GM23338 (cell line): ENCODE results near the gene IBA57. TPM values are rescaled to one million over a fixed set of nuclear protein-coding genes. Genes with fewer than 3 reads are reported as not detected.

Source experiments
- ATAC-seq: fragments of 200-7000 bp; cut with Tn5 transposase; 3 replicates; pipeline ENCODE4 v1.9.1; 2020
- DNase-seq: peaks from one replicate; pipeline ENCODE4 v3.0.0-alpha.2; 2015; ENCODE audit warnings: low spot score
- H2AFZ ChIP-seq: fragments of 200-600 bp; sonication (generic); 2 replicates; pipeline ENCODE4 v1.8.0; 2016; ENCODE audit warnings: antibody characterized with exemption, mild to moderate bottlenecking, moderate library complexity
- H3F3A ChIP-seq: fragments of 200-600 bp; sonication (generic); replicated peaks from 2 replicates; pipeline ENCODE4 v1.8.0; 2017; ENCODE audit warnings: antibody characterized with exemption, mixed run types, low read depth
- H3K27ac ChIP-seq: fragments of 200-600 bp; sonication (generic); 2 replicates; pipeline ENCODE4 v1.6.1; 2016; ENCODE audit warnings: low read depth
- H3K27me3 ChIP-seq: fragments of 200-600 bp; sonication (generic); 2 replicates; pipeline ENCODE4 v1.8.0; 2016; ENCODE audit warnings: mild to moderate bottlenecking, mixed run types, moderate library complexity; ENCODE audit not compliant: insufficient read depth
- H3K36me3 ChIP-seq: fragments of 200-600 bp; sonication (generic); 2 replicates; pipeline ENCODE4 v1.8.0; 2016; ENCODE audit warnings: mild to moderate bottlenecking; ENCODE audit not compliant: insufficient read depth
- H3K4me1 ChIP-seq: fragments of 200-600 bp; sonication (generic); 2 replicates; pipeline ENCODE4 v1.8.0; 2016; ENCODE audit warnings: mild to moderate bottlenecking, moderate library complexity; ENCODE audit not compliant: insufficient read depth
- H3K4me2 ChIP-seq: fragments of 200-600 bp; sonication (generic); 2 replicates; pipeline ENCODE4 v1.7.1; 2017; ENCODE audit warnings: mixed run types
- H3K4me3 ChIP-seq: fragments of 200-600 bp; sonication (generic); 2 replicates; pipeline ENCODE4 v1.6.1; 2016; ENCODE audit warnings: mixed run types
- H3K79me2 ChIP-seq: fragments of 200-600 bp; sonication (generic); replicated peaks from 2 replicates; pipeline ENCODE4 v1.8.0; 2017; ENCODE audit warnings: mild to moderate bottlenecking; ENCODE audit not compliant: insufficient read depth
- H3K9me2 ChIP-seq: fragments of 200-600 bp; sonication (generic); 2 replicates; pipeline ENCODE4 v1.8.0; 2017; ENCODE audit not compliant: insufficient read depth
- H4K20me1 ChIP-seq: fragments of 200-600 bp; sonication (generic); replicated peaks from 2 replicates; pipeline ENCODE4 v1.8.0; 2017; ENCODE audit warnings: mild to moderate bottlenecking; ENCODE audit not compliant: insufficient read depth
- H3K27ac Mint-ChIP-seq: 2 replicates; pipeline ENCODE4 v1.8.0; 2020; ENCODE audit warnings: inconsistent platforms, mild to moderate bottlenecking, moderate library complexity, mixed read lengths
- H3K27me3 Mint-ChIP-seq: 3 replicates; pipeline ENCODE4 v1.8.0; 2022; ENCODE audit warnings: low read depth, mild to moderate bottlenecking, moderate library complexity, mixed read lengths, inconsistent platforms; ENCODE audit not compliant: insufficient read depth, poor library complexity
- H3K36me3 Mint-ChIP-seq: 3 replicates; pipeline ENCODE4 v1.8.0; 2021; ENCODE audit warnings: low read depth, mild to moderate bottlenecking, inconsistent platforms, moderate library complexity, mixed read lengths
- H3K4me1 Mint-ChIP-seq: 3 replicates; pipeline ENCODE4 v1.8.0; 2020; ENCODE audit warnings: mild to moderate bottlenecking, inconsistent platforms, mixed read lengths
- H3K4me3 Mint-ChIP-seq: 3 replicates; pipeline ENCODE4 v1.8.0; 2021; ENCODE audit warnings: moderate library complexity, mild to moderate bottlenecking, inconsistent platforms, mixed read lengths
- H3K9me3 Mint-ChIP-seq: 3 replicates; pipeline ENCODE4 v1.8.0; 2020; ENCODE audit warnings: moderate library complexity, mild to moderate bottlenecking, inconsistent platforms, mixed read lengths
- CREB1 ChIP-seq: fragments of 250-450 bp; sonication (Bioruptor Pico); IDR thresholded peaks from 2 replicates; pipeline ENCODE4 v1.5.0; 2020; ENCODE audit warnings: low read depth, mild to moderate bottlenecking, moderate library complexity
- EZH2 ChIP-seq: fragments of 200-600 bp; sonication (generic); IDR thresholded peaks from one replicate; pipeline ENCODE4 v1.8.0; 2017; ENCODE audit warnings: antibody characterized with exemption, mild to moderate bottlenecking, low read depth; ENCODE audit not compliant: unreplicated experiment
- EZH2phosphoT487 ChIP-seq: fragments of 200-600 bp; sonication (generic); IDR thresholded peaks from one replicate; pipeline ENCODE4 v1.8.1; 2018; ENCODE audit warnings: antibody characterized with exemption; ENCODE audit not compliant: unreplicated experiment
- JUNB ChIP-seq: IDR thresholded peaks from one replicate; pipeline ENCODE4 v1.6.1; 2016; ENCODE audit warnings: antibody characterized with exemption; ENCODE audit not compliant: unreplicated experiment
- NANOG ChIP-seq: IDR thresholded peaks from 2 replicates; pipeline ENCODE4 v1.6.1; 2016; ENCODE audit warnings: antibody characterized with exemption, borderline replicate concordance
- POLR2AphosphoS5 ChIP-seq: IDR thresholded peaks from 2 replicates; pipeline ENCODE4 v1.6.1; 2016; ENCODE audit warnings: antibody characterized with exemption, low read depth
- REST ChIP-seq: IDR thresholded peaks from one replicate; pipeline ENCODE4 v1.6.1; 2018; ENCODE audit warnings: antibody characterized with exemption; ENCODE audit not compliant: unreplicated experiment
- STAT1 ChIP-seq: IDR thresholded peaks from one replicate; pipeline ENCODE4 v1.6.1; 2016; ENCODE audit warnings: antibody characterized with exemption; ENCODE audit not compliant: unreplicated experiment
- ZNF114 ChIP-seq: fragments of 250-450 bp; sonication (Bioruptor Pico); IDR thresholded peaks from 2 replicates; pipeline ENCODE4 v1.5.0; 2020; ENCODE audit warnings: mild to moderate bottlenecking, moderate library complexity
- ZNF331 ChIP-seq: fragments of 250-450 bp; sonication (Bioruptor Pico); IDR thresholded peaks from 2 replicates; pipeline ENCODE4 v1.5.0; 2020; ENCODE audit warnings: low read depth, mild to moderate bottlenecking, moderate library complexity
- polyA plus RNA-seq: library from polyadenylated mRNA; unstranded; fragments of >200 nt; fragmentation: Nextera tagmentation; extraction: Ambion mirVana; gene quantifications from 2 replicates; pipeline ENCODE4 v1.2.1, GENCODE V29; 2016
- total RNA-seq: library from RNA; depleted of rRNA; stranded (reverse); fragments of >200 nt; shearing (Covaris generic); gene quantifications from 2 replicates; pipeline ENCODE4 v1.2.3, GENCODE V29; 2014
- TF ChIP-seq, protein P1 (sequence below): fragments of 250-450 bp; sonication (Bioruptor Pico); IDR thresholded peaks from 2 replicates; pipeline ENCODE4 v1.5.0; 2020; ENCODE audit warnings: mild to moderate bottlenecking, moderate library complexity
- TF ChIP-seq, protein P2 (sequence below), 2 experiments: fragments of 200-600 bp in 1 of 2; sonication (generic) in 1 of 2; conservative IDR thresholded peaks; 2 replicates each; pipeline versions ENCODE4 v1.5.1 to v1.6.1; 2016 to 2017; ENCODE audit warnings: antibody characterized with exemption in 2 of 2, low read depth in 2 of 2, mild to moderate bottlenecking in 2 of 2, moderate library complexity in 1 of 2
- TF ChIP-seq, protein P3 (sequence below): IDR thresholded peaks from 2 replicates; pipeline ENCODE4 v1.6.1; 2016; ENCODE audit warnings: antibody characterized with exemption

Gene IBA57
- total and polyA plus RNA-seq, 2 experiments from 2014 or later, result 1.1 to 10.3 TPM

DNA sequence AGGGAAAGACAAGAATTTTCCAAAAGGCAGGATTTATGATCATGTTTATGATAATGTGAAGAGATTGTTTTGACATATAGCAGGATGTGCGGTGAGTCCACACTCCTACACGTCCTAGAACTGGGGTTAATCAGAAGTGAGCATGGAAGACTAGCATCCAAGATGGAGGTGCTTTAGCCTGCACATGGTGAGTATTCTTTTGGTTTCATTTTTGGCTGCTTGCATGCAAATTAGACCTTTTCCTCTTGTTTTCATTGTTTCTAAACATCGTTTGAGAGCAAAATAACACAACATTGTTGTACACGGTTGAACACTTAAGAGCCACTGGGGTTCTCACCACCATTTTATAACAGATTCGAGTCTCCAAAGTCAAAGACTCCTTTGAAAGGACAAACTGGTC, 40.4 kb upstream of the IBA57 start:
- Mint-ChIP-seq H3K36me3 (no peaks in the 10 kb centered on the region), H3K4me1 (no peaks in the 10 kb centered on the region; the same call in 2 of the 3 replicates), H3K27ac (no peak overlapping the region), H3K9me3 (peaks cover 6% of the 10 kb centered on the region; the same call in 2 of the 3 replicates), H3K27me3 (peaks cover 16% of the 10 kb centered on the region), H3K4me3 (no peak overlapping the region)
- Histone ChIP-seq H2AFZ (no peak overlapping the region), H3K9me2 (no peaks in the 10 kb centered on the region; the same call in 1 of the 2 replicates), H3K4me2 (no peak overlapping the region), H3K4me3 (no peak overlapping the region), H3K79me2 (no peaks in the 10 kb centered on the region), H3K36me3 (no peaks in the 10 kb centered on the region), H3F3A (no peaks in the 10 kb centered on the region), H3K4me1 (no peaks in the 10 kb centered on the region), H4K20me1 (no peaks in the 10 kb centered on the region), H3K27me3 (peaks cover 49% of the 10 kb centered on the region), H3K27ac (no peak overlapping the region)
- ATAC-seq (no peak), DNase-seq (no peak)
- TF ChIP-seq STAT1 (no peak), NANOG (no peak), EZH2 (no peak), ZNF114 (CRISPR knock-in tag) (no peak), ZNF331 (CRISPR knock-in tag) (no peak), EZH2phosphoT487 (no peak), CREB1 (no peak), JUNB (no peak), REST (no peak), POLR2AphosphoS5 (no peak)
- TF ChIP-seq, protein P1, sequence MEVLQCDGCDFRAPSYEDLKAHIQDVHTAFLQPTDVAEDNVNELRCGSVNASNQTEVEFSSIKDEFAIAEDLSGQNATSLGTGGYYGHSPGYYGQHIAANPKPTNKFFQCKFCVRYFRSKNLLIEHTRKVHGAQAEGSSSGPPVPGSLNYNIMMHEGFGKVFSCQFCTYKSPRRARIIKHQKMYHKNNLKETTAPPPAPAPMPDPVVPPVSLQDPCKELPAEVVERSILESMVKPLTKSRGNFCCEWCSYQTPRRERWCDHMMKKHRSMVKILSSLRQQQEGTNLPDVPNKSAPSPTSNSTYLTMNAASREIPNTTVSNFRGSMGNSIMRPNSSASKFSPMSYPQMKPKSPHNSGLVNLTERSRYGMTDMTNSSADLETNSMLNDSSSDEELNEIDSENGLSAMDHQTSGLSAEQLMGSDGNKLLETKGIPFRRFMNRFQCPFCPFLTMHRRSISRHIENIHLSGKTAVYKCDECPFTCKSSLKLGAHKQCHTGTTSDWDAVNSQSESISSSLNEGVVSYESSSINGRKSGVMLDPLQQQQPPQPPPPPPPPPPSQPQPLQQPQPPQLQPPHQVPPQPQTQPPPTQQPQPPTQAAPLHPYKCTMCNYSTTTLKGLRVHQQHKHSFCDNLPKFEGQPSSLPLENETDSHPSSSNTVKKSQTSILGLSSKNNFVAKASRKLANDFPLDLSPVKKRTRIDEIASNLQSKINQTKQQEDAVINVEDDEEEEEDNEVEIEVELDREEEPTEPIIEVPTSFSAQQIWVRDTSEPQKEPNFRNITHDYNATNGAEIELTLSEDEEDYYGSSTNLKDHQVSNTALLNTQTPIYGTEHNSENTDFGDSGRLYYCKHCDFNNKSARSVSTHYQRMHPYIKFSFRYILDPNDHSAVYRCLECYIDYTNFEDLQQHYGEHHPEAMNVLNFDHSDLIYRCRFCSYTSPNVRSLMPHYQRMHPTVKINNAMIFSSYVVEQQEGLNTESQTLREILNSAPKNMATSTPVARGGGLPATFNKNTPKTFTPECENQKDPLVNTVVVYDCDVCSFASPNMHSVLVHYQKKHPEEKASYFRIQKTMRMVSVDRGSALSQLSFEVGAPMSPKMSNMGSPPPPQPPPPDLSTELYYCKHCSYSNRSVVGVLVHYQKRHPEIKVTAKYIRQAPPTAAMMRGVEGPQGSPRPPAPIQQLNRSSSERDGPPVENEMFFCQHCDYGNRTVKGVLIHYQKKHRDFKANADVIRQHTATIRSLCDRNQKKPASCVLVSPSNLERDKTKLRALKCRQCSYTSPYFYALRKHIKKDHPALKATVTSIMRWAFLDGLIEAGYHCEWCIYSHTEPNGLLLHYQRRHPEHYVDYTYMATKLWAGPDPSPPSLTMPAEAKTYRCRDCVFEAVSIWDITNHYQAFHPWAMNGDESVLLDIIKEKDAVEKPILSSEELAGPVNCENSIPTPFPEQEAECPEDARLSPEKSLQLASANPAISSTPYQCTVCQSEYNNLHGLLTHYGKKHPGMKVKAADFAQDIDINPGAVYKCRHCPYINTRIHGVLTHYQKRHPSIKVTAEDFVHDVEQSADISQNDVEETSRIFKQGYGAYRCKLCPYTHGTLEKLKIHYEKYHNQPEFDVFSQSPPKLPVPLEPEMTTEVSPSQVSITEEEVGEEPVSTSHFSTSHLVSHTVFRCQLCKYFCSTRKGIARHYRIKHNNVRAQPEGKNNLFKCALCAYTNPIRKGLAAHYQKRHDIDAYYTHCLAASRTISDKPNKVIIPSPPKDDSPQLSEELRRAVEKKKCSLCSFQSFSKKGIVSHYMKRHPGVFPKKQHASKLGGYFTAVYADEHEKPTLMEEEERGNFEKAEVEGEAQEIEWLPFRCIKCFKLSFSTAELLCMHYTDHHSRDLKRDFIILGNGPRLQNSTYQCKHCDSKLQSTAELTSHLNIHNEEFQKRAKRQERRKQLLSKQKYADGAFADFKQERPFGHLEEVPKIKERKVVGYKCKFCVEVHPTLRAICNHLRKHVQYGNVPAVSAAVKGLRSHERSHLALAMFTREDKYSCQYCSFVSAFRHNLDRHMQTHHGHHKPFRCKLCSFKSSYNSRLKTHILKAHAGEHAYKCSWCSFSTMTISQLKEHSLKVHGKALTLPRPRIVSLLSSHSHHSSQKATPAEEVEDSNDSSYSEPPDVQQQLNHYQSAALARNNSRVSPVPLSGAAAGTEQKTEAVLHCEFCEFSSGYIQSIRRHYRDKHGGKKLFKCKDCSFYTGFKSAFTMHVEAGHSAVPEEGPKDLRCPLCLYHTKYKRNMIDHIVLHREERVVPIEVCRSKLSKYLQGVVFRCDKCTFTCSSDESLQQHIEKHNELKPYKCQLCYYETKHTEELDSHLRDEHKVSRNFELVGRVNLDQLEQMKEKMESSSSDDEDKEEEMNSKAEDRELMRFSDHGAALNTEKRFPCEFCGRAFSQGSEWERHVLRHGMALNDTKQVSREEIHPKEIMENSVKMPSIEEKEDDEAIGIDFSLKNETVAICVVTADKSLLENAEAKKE (CRISPR knock-in tag), result no peak
- TF ChIP-seq, protein P2, sequence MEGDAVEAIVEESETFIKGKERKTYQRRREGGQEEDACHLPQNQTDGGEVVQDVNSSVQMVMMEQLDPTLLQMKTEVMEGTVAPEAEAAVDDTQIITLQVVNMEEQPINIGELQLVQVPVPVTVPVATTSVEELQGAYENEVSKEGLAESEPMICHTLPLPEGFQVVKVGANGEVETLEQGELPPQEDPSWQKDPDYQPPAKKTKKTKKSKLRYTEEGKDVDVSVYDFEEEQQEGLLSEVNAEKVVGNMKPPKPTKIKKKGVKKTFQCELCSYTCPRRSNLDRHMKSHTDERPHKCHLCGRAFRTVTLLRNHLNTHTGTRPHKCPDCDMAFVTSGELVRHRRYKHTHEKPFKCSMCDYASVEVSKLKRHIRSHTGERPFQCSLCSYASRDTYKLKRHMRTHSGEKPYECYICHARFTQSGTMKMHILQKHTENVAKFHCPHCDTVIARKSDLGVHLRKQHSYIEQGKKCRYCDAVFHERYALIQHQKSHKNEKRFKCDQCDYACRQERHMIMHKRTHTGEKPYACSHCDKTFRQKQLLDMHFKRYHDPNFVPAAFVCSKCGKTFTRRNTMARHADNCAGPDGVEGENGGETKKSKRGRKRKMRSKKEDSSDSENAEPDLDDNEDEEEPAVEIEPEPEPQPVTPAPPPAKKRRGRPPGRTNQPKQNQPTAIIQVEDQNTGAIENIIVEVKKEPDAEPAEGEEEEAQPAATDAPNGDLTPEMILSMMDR (conservative IDR thresholded peaks at IDR 0.05; ENCODE audit: low read depth in 2 of 2), result no peak
- TF ChIP-seq, protein P3, sequence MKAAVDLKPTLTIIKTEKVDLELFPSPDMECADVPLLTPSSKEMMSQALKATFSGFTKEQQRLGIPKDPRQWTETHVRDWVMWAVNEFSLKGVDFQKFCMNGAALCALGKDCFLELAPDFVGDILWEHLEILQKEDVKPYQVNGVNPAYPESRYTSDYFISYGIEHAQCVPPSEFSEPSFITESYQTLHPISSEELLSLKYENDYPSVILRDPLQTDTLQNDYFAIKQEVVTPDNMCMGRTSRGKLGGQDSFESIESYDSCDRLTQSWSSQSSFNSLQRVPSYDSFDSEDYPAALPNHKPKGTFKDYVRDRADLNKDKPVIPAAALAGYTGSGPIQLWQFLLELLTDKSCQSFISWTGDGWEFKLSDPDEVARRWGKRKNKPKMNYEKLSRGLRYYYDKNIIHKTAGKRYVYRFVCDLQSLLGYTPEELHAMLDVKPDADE, result no peak
